IMR-90 (cell line): ENCODE results near the gene GLB1L. TPM values are rescaled to one million over a fixed set of nuclear protein-coding genes. Genes with fewer than 3 reads are reported as not detected.

Source experiments
- ATAC-seq: fragments of 200-7000 bp; cut with Tn5 transposase; 2 replicates; pipeline ENCODE4 v1.9.1; 2020; ENCODE audit warnings: low read depth, mild to moderate bottlenecking, moderate library complexity
- BruUV-seq: library from RNA; stranded (reverse); fragments of 400-500 nt; replicated peaks from 2 replicates; lab custom pipeline; 2021; lab: Mats Ljungman, UMichigan
- CTCF ChIA-PET: fragments of 300-600 bp; formaldehyde crosslinking; extraction: SDS; loops from one replicate; lab custom pipeline; 2021; ENCODE audit warnings: antibody characterized with exemption; lab: Yijun Ruan, JAX
- POLR2A ChIA-PET: fragments of 300-600 bp; sonication (Branson Sonifier 250); formaldehyde crosslinking; loops from one replicate; lab custom pipeline; 2022; ENCODE audit warnings: antibody characterized with exemption; ENCODE audit not compliant: unreplicated experiment; lab: Charles Lee
- DNase-seq: peaks from one replicate; pipeline ENCODE4 v3.0.0; 2013
- H2AFZ ChIP-seq: replicated peaks from 2 replicates; pipeline ENCODE3; 2013; ENCODE audit warnings: low read length, mild to moderate bottlenecking; ENCODE audit not compliant: poor library complexity
- H2AK5ac ChIP-seq: 2 replicates; pipeline ENCODE4 v1.6.1; 2013; ENCODE audit warnings: low read depth, low read length, inconsistent platforms
- H2AK9ac ChIP-seq: replicated peaks from 2 replicates; pipeline ENCODE3; 2013; ENCODE audit warnings: mild to moderate bottlenecking, low read depth, low read length, moderate library complexity; ENCODE audit not compliant: poor library complexity
- H2BK120ac ChIP-seq: 2 replicates; pipeline ENCODE4 v1.6.1; 2013; ENCODE audit warnings: low read depth, low read length, inconsistent platforms
- H2BK15ac ChIP-seq: 3 replicates; pipeline ENCODE4 v1.6.1; 2013; ENCODE audit warnings: low read depth, low read length, inconsistent platforms
- H2BK20ac ChIP-seq: 2 replicates; pipeline ENCODE4 v1.6.1; 2013; ENCODE audit warnings: low read depth, mild to moderate bottlenecking, inconsistent platforms, low read length, moderate library complexity
- H2BK5ac ChIP-seq: 2 replicates; pipeline ENCODE4 v1.6.1; 2013; ENCODE audit warnings: mild to moderate bottlenecking, low read depth, low read length, inconsistent platforms; ENCODE audit not compliant: poor library complexity, severe bottlenecking
- H3K14ac ChIP-seq: replicated peaks from 2 replicates; pipeline ENCODE4 v1.6.1; 2013; ENCODE audit warnings: low read depth, low read length, inconsistent platforms
- H3K18ac ChIP-seq: 2 replicates; pipeline ENCODE4 v1.6.1; 2013; ENCODE audit warnings: low read depth, low read length, control low read depth
- H3K23ac ChIP-seq: 2 replicates; pipeline ENCODE4 v1.6.1; 2013; ENCODE audit warnings: low read depth, low read length, inconsistent platforms
- H3K27ac ChIP-seq: 2 replicates; pipeline ENCODE4 v1.5.1; 2013; ENCODE audit warnings: mild to moderate bottlenecking, control low read depth, low read length; ENCODE audit not compliant: insufficient read depth
- H3K27me3 ChIP-seq: 2 replicates; pipeline ENCODE4 v1.6.1; 2013; ENCODE audit warnings: low read length; ENCODE audit not compliant: control insufficient read depth, insufficient read depth
- H3K36me3 ChIP-seq: 2 replicates; pipeline ENCODE4 v1.6.1; 2013; ENCODE audit warnings: low read length, mixed read lengths; ENCODE audit not compliant: control insufficient read depth, insufficient read depth
- H3K4ac ChIP-seq: 2 replicates; pipeline ENCODE4 v1.6.1; 2013; ENCODE audit warnings: low read depth, low read length, inconsistent platforms
- H3K4me1 ChIP-seq: 2 replicates; pipeline ENCODE4 v1.6.1; 2013; ENCODE audit warnings: low read length, mixed read lengths; ENCODE audit not compliant: control insufficient read depth, insufficient read depth
- H3K4me2 ChIP-seq: 2 replicates; pipeline ENCODE4 v1.6.1; 2013; ENCODE audit warnings: low read depth, mild to moderate bottlenecking, control low read depth, low read length, moderate library complexity
- H3K4me3 ChIP-seq: 2 replicates; pipeline ENCODE4 v1.5.1; 2013; ENCODE audit warnings: low read depth, mild to moderate bottlenecking, control low read depth, low read length, moderate library complexity; ENCODE audit not compliant: insufficient read depth
- H3K56ac ChIP-seq: 2 replicates; pipeline ENCODE4 v1.6.1; 2013; ENCODE audit warnings: low read length, inconsistent platforms; ENCODE audit not compliant: insufficient read depth; ENCODE audit errors: extremely low read depth
- H3K79me1 ChIP-seq, 2 experiments: 2 replicates each; pipeline ENCODE4 v1.6.1; 2013; ENCODE audit warnings: low read length in 2 of 2, inconsistent platforms in 1 of 2, low read depth in 1 of 2
- H3K9ac ChIP-seq: 2 replicates; pipeline ENCODE4 v1.6.1; 2013; ENCODE audit warnings: low read depth, low read length, control low read depth
- H3K9me1 ChIP-seq: 2 replicates; pipeline ENCODE4 v1.6.1; 2013; ENCODE audit warnings: low read length, inconsistent platforms; ENCODE audit not compliant: insufficient read depth
- H3K9me3 ChIP-seq: 2 replicates; pipeline ENCODE4 v1.6.1; 2013; ENCODE audit warnings: low read length; ENCODE audit not compliant: control insufficient read depth, insufficient read depth
- H4K20me1 ChIP-seq: 2 replicates; pipeline ENCODE4 v1.6.1; 2013; ENCODE audit warnings: low read length, inconsistent platforms; ENCODE audit not compliant: insufficient read depth
- H4K5ac ChIP-seq: 2 replicates; pipeline ENCODE4 v1.6.1; 2013; ENCODE audit warnings: mild to moderate bottlenecking, low read depth, low read length, control low read depth
- H4K8ac ChIP-seq, 2 experiments: 2 replicates each; pipeline ENCODE4 v1.6.1; 2013; ENCODE audit warnings: low read depth in 2 of 2, low read length in 2 of 2, control low read depth in 1 of 2, inconsistent platforms in 1 of 2
- H4K91ac ChIP-seq: 2 replicates; pipeline ENCODE4 v1.6.1; 2013; ENCODE audit warnings: low read depth, low read length, inconsistent platforms; ENCODE audit not compliant: insufficient read depth
- BHLHE40 ChIP-seq: fragments of 150-350 bp; IDR thresholded peaks from 2 replicates; pipeline ENCODE4 v1.6.1; 2016; ENCODE audit warnings: mild to moderate bottlenecking, low read depth, low read length
- MAFK ChIP-seq: IDR thresholded peaks from 2 replicates; pipeline ENCODE4 v1.6.1; 2012; ENCODE audit warnings: low read depth, low read length, improper control_type of control experiment
- MAZ ChIP-seq: IDR thresholded peaks from 2 replicates; pipeline ENCODE4 v1.6.1; 2012; ENCODE audit warnings: low read depth, mild to moderate bottlenecking, low read length, improper control_type of control experiment, moderate library complexity, borderline replicate concordance
- MXI1 ChIP-seq: IDR thresholded peaks from 2 replicates; pipeline ENCODE4 v1.6.1; 2012; ENCODE audit warnings: low read depth, mild to moderate bottlenecking, low read length, moderate library complexity, borderline replicate concordance
- NFE2L2 ChIP-seq: fragments of 150-350 bp; IDR thresholded peaks from 2 replicates; pipeline ENCODE4 v1.6.1; 2016; ENCODE audit warnings: low read depth, mild to moderate bottlenecking, low read length
- RAD21 ChIP-seq: IDR thresholded peaks from 2 replicates; pipeline ENCODE4 v1.6.1; 2012; ENCODE audit warnings: low read length, improper control_type of control experiment
- WGBS, 2 experiments: methylation state at CpG; one replicate each; pipeline versions ENCODE4 v1.1.5 to v1.1.7; 2013; ENCODE audit warnings: missing lambda C conversion rate in 2 of 2; ENCODE audit not compliant: insufficient read length in 1 of 2; ENCODE audit errors: extremely low coverage in 2 of 2; 5-methylcytosine and 5-hydroxymethylcytosine counted together
- dilution Hi-C: fragments of 300-500 bp; cut with HindIII; formaldehyde crosslinking; loops from one replicate; pipeline ENCODE4 v1.14.3; 2018; ENCODE audit warnings: low sequenced_read_pairs; ENCODE audit not compliant: unreplicated experiment
- in situ Hi-C: fragments of 300-500 bp; cut with MboI; formaldehyde crosslinking; loops from 3 replicates; pipeline ENCODE4 v1.14.3; 2019; ENCODE audit warnings: low sequenced_read_pairs, inconsistent platforms, mixed read lengths
- intact Hi-C: fragments of 100-400 bp; cut with micrococcal nuclease; formaldehyde crosslinking; loops from 2 replicates; pipeline ENCODE4 v1.10.0; 2022
- polyA plus RNA-seq, 3 experiments: library from polyadenylated mRNA; depleted of rRNA; stranded (reverse); fragments of >200 nt; gene quantifications; 2 replicates each; pipeline ENCODE4 v1.2.3, GENCODE V29; 2012; ENCODE audit warnings: low replicate concordance in 1 of 3
- total RNA-seq: library from RNA; depleted of rRNA; stranded (reverse); fragments of >200 nt; gene quantifications from 2 replicates; pipeline ENCODE4 v1.2.3, GENCODE V29; 2012
- TF ChIP-seq, protein P1 (sequence below): conservative IDR thresholded peaks from 2 replicates; pipeline ENCODE4 v1.5.1; 2012; ENCODE audit warnings: mild to moderate bottlenecking, low read depth, low read length, improper control_type of control experiment

Gene GLB1L
- total and polyA plus RNA-seq, 2 of the 4 experiments (the other 2 are of a cell fraction), result 4.1 to 6.2 TPM

DNA sequence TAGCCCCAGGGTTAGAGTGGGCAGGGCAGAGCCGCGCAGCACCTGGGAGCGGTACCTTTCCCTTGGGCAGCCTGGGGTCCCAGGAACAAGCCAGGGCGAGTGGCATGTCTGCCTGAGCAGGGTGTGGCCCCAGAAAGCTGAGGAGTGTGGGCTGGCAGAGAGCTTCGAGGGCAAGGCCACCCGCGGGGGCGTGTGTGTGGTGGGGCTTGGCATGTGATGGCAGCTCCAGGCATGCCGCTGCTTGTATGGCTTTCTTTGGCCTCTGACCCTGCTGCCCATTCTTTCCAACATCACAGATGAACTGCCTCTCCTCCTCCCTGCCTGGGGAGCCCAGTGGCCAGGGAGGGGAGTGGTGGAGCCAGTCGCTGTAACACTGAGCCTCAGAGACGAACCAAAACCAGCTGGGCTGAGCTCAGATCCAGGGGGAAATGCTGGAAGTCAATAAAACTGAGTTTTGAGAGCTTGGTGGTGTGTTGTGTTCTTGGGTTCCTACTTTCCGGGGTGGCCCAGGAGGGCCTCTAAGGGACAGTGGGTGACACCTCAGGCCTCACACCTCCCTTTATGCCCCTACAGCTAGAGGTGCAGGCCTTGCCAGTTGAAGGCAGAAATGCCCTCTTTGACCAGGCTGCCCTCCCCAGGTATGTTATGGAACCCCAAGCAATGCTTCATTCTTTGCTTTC is 41.3 kb upstream of the GLB1L start:
- Histone ChIP-seq H4K20me1 (peaks cover 10% of the 10 kb centered on the region; the same call in 1 of the 2 replicates), H3K36me3 (peaks cover 47% of the 10 kb centered on the region), H3K14ac (no peak overlapping the region), H4K8ac (peak overlapping the region in 1 of 2 experiments; percentile 71; a peak in 2 of 4 replicates), H3K79me1 (peaks cover 0 to 9% of the 10 kb centered on the region in 2 experiments), H3K56ac (no peak overlapping the region), H2AK9ac (peak overlapping the region; percentile 87), H2BK15ac (no peak overlapping the region), H2BK120ac (peak overlapping the region; percentile 54; the same call in 1 of the 2 replicates), H2AFZ (peak overlapping the region; percentile 53), H3K9me1 (peaks cover 11% of the 10 kb centered on the region; the same call in 1 of the 2 replicates), H4K5ac (no peak overlapping the region), H3K18ac (no peak overlapping the region), H2BK5ac (peak overlapping the region; percentile 7), H3K27me3 (no peaks in the 10 kb centered on the region), H3K4me3 (no peak overlapping the region), H3K4me1 (peaks cover 14% of the 10 kb centered on the region), H3K4ac (0 out of 2 replicates have a peak overlapping the region, but pooled peaks have one; percentile 13), H2BK20ac (no peak overlapping the region), H2AK5ac (no peak overlapping the region; the same call in 1 of the 2 replicates), H4K91ac (no peak overlapping the region), H3K4me2 (no peak overlapping the region), H3K9me3 (no peaks in the 10 kb centered on the region), H3K27ac (0 out of 2 replicates have a peak overlapping the region, but pooled peaks have one; percentile 4), H3K23ac (no peak overlapping the region), H3K9ac (no peak overlapping the region)
- in situ Hi-C loops (no loop called here), intact Hi-C loops (no loop called here), dilution Hi-C loops (no loop called here)
- peak; percentile 13 for ATAC-seq
- ChIA-PET POLR2A (no interaction called here), CTCF (interaction anchor here (0.6 to 1.0 kb wide), 2 partner anchors 9 to 386 kb away, joined by 3 to 7 read pairs; no protein-coding TSS in a partner anchor)
- BruUV-seq, result no TSS peak
- WGBS, 2 experiments, result 90% methylated on average over 4 of the region's 12 CpGs; no CpG with 5 or more reads in 1 of the 2 experiments
- TF ChIP-seq MAFK, result no peak
- TF ChIP-seq, protein P1, sequence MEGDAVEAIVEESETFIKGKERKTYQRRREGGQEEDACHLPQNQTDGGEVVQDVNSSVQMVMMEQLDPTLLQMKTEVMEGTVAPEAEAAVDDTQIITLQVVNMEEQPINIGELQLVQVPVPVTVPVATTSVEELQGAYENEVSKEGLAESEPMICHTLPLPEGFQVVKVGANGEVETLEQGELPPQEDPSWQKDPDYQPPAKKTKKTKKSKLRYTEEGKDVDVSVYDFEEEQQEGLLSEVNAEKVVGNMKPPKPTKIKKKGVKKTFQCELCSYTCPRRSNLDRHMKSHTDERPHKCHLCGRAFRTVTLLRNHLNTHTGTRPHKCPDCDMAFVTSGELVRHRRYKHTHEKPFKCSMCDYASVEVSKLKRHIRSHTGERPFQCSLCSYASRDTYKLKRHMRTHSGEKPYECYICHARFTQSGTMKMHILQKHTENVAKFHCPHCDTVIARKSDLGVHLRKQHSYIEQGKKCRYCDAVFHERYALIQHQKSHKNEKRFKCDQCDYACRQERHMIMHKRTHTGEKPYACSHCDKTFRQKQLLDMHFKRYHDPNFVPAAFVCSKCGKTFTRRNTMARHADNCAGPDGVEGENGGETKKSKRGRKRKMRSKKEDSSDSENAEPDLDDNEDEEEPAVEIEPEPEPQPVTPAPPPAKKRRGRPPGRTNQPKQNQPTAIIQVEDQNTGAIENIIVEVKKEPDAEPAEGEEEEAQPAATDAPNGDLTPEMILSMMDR, result no peak
- no peak for TF ChIP-seq BHLHE40
- no peak for TF ChIP-seq MAZ
- no peak for TF ChIP-seq RAD21
- TF ChIP-seq NFE2L2, result no peak
- no peak for TF ChIP-seq MXI1
- DNase-seq, result no peak
